ENCODE results near the gene TMEM52B.

Gene TMEM52B

DNA sequence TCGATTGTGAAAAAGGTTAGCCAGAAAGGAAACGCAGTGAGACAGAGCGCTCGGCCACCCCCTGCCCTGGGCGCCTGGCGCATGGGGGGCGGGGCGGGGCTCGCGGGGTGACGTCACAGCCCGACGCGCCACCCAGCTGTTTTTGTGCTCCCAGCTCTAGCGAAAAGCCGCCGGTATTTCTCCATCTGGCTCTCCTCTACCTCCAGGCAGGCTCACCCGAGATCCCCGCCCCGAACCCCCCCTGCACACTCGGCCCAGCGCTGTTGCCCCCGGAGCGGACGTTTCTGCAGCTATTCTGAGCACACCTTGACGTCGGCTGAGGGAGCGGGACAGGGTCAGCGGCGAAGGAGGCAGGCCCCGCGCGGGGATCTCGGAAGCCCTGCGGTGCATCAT lies 33.9 kb downstream of the TMEM52B start, which contains the start of gene GABARAPL1 (continued):
- peak; percentile 6 for TF ChIP-seq ZBTB26 (tag by site-specific recombination; optimal IDR thresholded peaks at IDR 0.05)
- TF ChIP-seq ZFP41 (tag by site-specific recombination; IDR thresholded peaks at IDR 0.05; ENCODE audit: borderline replicate concordance): no peak
- TF ChIP-seq SETDB1 (IDR thresholded peaks at IDR 0.05; ENCODE audit: insufficient read length, low read length): no peak
- TF ChIP-seq KLF10 (tag by site-specific recombination; IDR thresholded peaks at IDR 0.05): peak; percentile 88; the same call in 1 of the 2 replicates
- TF ChIP-seq ZNF76 (tag by site-specific recombination; IDR thresholded peaks at IDR 0.05; ENCODE audit: borderline replicate concordance, low read depth): 0 out of 2 replicates have a peak, but pooled peaks have one; percentile 33
- peak; percentile 91 for TF ChIP-seq ZNF629 (tag by site-specific recombination; IDR thresholded peaks at IDR 0.05)
- TF ChIP-seq GLI4 (tag by site-specific recombination; IDR thresholded peaks at IDR 0.05): no peak
- no peak for TF ChIP-seq ZSCAN16 (tag by site-specific recombination; IDR thresholded peaks at IDR 0.05)
- TF ChIP-seq HOXC10 (CRISPR knock-in tag; IDR thresholded peaks at IDR 0.05): no peak
- peak; percentile 91 for TF ChIP-seq ZBTB21 (tag by site-specific recombination; IDR thresholded peaks at IDR 0.05)
- peak; percentile 74 for TF ChIP-seq ZNF341 (tag by site-specific recombination; IDR thresholded peaks at IDR 0.05; ENCODE audit: low read depth)
- TF ChIP-seq KLF9 (tag by site-specific recombination; IDR thresholded peaks at IDR 0.05; ENCODE audit: low read depth): peak; percentile 73
- peak; percentile 43; the same call in 1 of the 2 replicates for TF ChIP-seq GLIS1 (tag by site-specific recombination; IDR thresholded peaks at IDR 0.05)
- peak; percentile 24 for TF ChIP-seq ZIC2 (tag by site-specific recombination; IDR thresholded peaks at IDR 0.05)
- TF ChIP-seq, protein P1, sequence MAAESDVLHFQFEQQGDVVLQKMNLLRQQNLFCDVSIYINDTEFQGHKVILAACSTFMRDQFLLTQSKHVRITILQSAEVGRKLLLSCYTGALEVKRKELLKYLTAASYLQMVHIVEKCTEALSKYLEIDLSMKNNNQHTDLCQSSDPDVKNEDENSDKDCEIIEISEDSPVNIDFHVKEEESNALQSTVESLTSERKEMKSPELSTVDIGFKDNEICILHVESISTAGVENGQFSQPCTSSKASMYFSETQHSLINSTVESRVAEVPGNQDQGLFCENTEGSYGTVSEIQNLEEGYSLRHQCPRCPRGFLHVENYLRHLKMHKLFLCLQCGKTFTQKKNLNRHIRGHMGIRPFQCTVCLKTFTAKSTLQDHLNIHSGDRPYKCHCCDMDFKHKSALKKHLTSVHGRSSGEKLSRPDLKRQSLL (tag by site-specific recombination; IDR thresholded peaks at IDR 0.05): peak; percentile 73
- peak; percentile 10; the same call in 1 of the 2 replicates for TF ChIP-seq ZBTB20 (tag by site-specific recombination; IDR thresholded peaks at IDR 0.05)
- no peak for TF ChIP-seq ZNF555 (tag by site-specific recombination; conservative IDR thresholded peaks at IDR 0.05)
- TF ChIP-seq, protein P2, sequence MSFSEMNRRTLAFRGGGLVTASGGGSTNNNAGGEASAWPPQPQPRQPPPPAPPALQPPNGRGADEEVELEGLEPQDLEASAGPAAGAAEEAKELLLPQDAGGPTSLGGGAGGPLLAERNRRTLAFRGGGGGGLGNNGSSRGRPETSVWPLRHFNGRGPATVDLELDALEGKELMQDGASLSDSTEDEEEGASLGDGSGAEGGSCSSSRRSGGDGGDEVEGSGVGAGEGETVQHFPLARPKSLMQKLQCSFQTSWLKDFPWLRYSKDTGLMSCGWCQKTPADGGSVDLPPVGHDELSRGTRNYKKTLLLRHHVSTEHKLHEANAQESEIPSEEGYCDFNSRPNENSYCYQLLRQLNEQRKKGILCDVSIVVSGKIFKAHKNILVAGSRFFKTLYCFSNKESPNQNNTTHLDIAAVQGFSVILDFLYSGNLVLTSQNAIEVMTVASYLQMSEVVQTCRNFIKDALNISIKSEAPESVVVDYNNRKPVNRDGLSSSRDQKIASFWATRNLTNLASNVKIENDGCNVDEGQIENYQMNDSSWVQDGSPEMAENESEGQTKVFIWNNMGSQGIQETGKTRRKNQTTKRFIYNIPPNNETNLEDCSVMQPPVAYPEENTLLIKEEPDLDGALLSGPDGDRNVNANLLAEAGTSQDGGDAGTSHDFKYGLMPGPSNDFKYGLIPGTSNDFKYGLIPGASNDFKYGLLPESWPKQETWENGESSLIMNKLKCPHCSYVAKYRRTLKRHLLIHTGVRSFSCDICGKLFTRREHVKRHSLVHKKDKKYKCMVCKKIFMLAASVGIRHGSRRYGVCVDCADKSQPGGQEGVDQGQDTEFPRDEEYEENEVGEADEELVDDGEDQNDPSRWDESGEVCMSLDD (tag by site-specific recombination; IDR thresholded peaks at IDR 0.05): peak; percentile 93
- TF ChIP-seq ATF2 (tag by site-specific recombination; IDR thresholded peaks at IDR 0.05; ENCODE audit: low read depth): peak; percentile 96
- no peak for TF ChIP-seq ZNF449 (tag by site-specific recombination; IDR thresholded peaks at IDR 0.05)
- peak; percentile 89 for TF ChIP-seq PATZ1 (tag by site-specific recombination; IDR thresholded peaks at IDR 0.05)
- no peak; the same call in 1 of the 2 replicates for TF ChIP-seq ZNF549 (tag by site-specific recombination; IDR thresholded peaks at IDR 0.05)
- TF ChIP-seq ZFP37 (tag by site-specific recombination; IDR thresholded peaks at IDR 0.05): peak; percentile 24; the same call in 1 of the 2 replicates

Measured in HEK293 (cell line).